Testis (tissue), 2 donors: ENCODE measurements around the gene CYS1.

Experiments
- CTCF ChIP-seq, 3 experiments: fragments of 450-650 bp in 2 of 3; fragments of 200-600 bp in 1 of 3; sonication (generic) in 1 of 3; IDR thresholded peaks; one replicate each; pipeline ENCODE4 v1.5.1; 2016 to 2019; ENCODE audit warnings: antibody characterized with exemption in 3 of 3, mild to moderate bottlenecking in 2 of 3, moderate library complexity in 1 of 3
- POLR2A ChIP-seq: fragments of 450-650 bp; IDR thresholded peaks from one replicate; pipeline ENCODE4 v1.6.1; 2017; ENCODE audit warnings: antibody characterized with exemption, mild to moderate bottlenecking, moderate library complexity

- no peak for TF ChIP-seq POLR2A
- no peak for TF ChIP-seq CTCF (IDR thresholded peaks at IDR 0.05)
These were observed 61.0 kb downstream of the CYS1 start for GRCh38 chr2:10019174-10019573.
